ENCODE data around the gene PFN4.

GRCh38 chr2:24080701-24081100, 42.4 kb downstream of the PFN4 start:
- TF ChIP-seq BHLHE40 (IDR thresholded peaks at IDR 0.05; ENCODE audit: low read depth, low read length) (no peak), CTCF (conservative IDR thresholded peaks at IDR 0.05; ENCODE audit: low read depth, low read length) (no peak), RAD21 (IDR thresholded peaks at IDR 0.05; ENCODE audit: low read length) (no peak), POLR2A (IDR thresholded peaks at IDR 0.05; ENCODE audit: low read depth, low read length) (no peak), FOS (IDR thresholded peaks at IDR 0.05; ENCODE audit: low read depth, low read length) (no peak), RFX5 (IDR thresholded peaks at IDR 0.05; ENCODE audit: low read depth, low read length) (no peak), MXI1 (IDR thresholded peaks at IDR 0.05; ENCODE audit: borderline replicate concordance, low read depth, low read length) (no peak), CEBPB (IDR thresholded peaks at IDR 0.05; ENCODE audit: low read depth, low read length) (no peak), MAZ (IDR thresholded peaks at IDR 0.05; ENCODE audit: borderline replicate concordance, low read depth, low read length) (no peak), RCOR1 (IDR thresholded peaks at IDR 0.05; ENCODE audit: insufficient replicate concordance, low read length) (no peak), USF2 (IDR thresholded peaks at IDR 0.05; ENCODE audit: low read depth, low read length) (no peak), MAFK (IDR thresholded peaks at IDR 0.05; ENCODE audit: low read depth, low read length) (no peak), SMC3 (IDR thresholded peaks at IDR 0.05; ENCODE audit: low read depth, low read length) (no peak)
